ENCODE results near the gene DDR1.

DDR1 gene

GRCh38 chr6:30940361-30940986 is 56.2 kb downstream of the DDR1 start, which contains the start of gene MUCL3:
Gene MUCL3, plus strand, starts transcription at chr6:30940973. Its CDS starts 27 bp downstream, at chr6:30941000.
- no peaks in the 10 kb centered on the region for H3K79me2 ChIP-seq (ENCODE audit: insufficient read depth, low read depth)
- H3K36me3 ChIP-seq (ENCODE audit: insufficient read depth), result no peaks in the 10 kb centered on the region
- H3K27ac ChIP-seq, result no peak within 1 kb of the TSS
- no peak within 1 kb of the TSS for H2AFZ ChIP-seq (ENCODE audit: low read depth)
- H3K4me2 ChIP-seq, result no peak within 1 kb of the TSS
- TF ChIP-seq CTCF (conservative IDR thresholded peaks at IDR 0.05; ENCODE audit: low read depth, low read length), result no peak
- H3K4me3 ChIP-seq (IDR thresholded peaks at IDR 0.05; ENCODE audit: insufficient read depth, low read depth, low read length), result no peak within 1 kb of the TSS
- no peaks in the 10 kb centered on the region for H3K27me3 ChIP-seq (ENCODE audit: insufficient read depth, low read depth)
- H3K4me1 ChIP-seq (ENCODE audit: low read depth, poor library complexity, severe bottlenecking), result no peaks in the 10 kb centered on the region
- H3K9ac ChIP-seq, result no peak within 1 kb of the TSS
- no peaks in the 10 kb centered on the region for H4K20me1 ChIP-seq (ENCODE audit: insufficient read depth)

DNA sequence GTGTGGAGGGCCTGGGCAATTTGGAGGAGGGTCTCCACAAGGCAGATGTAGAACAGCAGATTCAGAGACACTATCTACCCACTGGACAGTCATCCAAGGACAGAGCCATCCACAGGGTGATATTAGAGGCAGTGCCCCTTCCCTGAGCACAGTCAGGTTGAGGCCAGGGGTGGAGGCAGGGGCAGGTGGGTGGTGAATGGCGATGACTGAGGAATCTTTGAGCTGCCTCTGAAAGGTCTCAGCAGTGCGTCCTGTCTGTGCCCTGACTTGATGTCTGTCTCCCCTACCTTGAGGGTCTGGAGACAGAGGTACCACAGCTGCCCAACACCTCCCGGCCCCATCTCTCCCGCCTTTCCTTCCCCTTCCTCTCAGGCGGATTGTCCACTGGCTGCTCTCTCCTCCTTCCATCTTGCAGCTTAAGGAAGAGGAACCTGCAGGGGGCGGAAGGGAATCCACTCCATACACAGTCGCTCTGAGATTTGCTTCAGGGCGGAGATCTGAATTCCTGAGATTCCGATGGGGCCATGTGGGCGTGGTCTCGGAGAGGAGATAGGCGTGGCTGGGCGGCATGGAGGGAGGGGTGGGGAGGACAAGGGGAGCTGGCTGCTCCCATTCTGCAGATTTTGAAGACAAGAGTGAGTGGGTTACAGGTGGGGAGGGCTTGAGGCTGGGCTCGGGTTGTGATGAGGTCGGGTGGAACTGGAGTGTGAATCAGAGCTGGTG is 58.2 kb downstream of the DDR1 start:
- H3K4me2 ChIP-seq, result no peak overlapping the region
- no peaks in the 10 kb centered on the region for H3K79me2 ChIP-seq (ENCODE audit: insufficient read depth, low read depth)
- no peaks in the 10 kb centered on the region for H3K36me3 ChIP-seq (ENCODE audit: insufficient read depth)
- no peak for TF ChIP-seq CTCF (conservative IDR thresholded peaks at IDR 0.05; ENCODE audit: low read depth, low read length)
- no peaks in the 10 kb centered on the region for H3K27me3 ChIP-seq (ENCODE audit: insufficient read depth, low read depth)
- no peak overlapping the region for H3K9ac ChIP-seq
- no peak overlapping the region for H3K4me3 ChIP-seq (IDR thresholded peaks at IDR 0.05; ENCODE audit: insufficient read depth, low read depth, low read length)
- no peak overlapping the region for H2AFZ ChIP-seq (ENCODE audit: low read depth)
- H3K4me1 ChIP-seq (ENCODE audit: low read depth, poor library complexity, severe bottlenecking), result peaks cover 6% of the 10 kb centered on the region
- no peak overlapping the region for H3K27ac ChIP-seq
- no peaks in the 10 kb centered on the region for H4K20me1 ChIP-seq (ENCODE audit: insufficient read depth)

DNA sequence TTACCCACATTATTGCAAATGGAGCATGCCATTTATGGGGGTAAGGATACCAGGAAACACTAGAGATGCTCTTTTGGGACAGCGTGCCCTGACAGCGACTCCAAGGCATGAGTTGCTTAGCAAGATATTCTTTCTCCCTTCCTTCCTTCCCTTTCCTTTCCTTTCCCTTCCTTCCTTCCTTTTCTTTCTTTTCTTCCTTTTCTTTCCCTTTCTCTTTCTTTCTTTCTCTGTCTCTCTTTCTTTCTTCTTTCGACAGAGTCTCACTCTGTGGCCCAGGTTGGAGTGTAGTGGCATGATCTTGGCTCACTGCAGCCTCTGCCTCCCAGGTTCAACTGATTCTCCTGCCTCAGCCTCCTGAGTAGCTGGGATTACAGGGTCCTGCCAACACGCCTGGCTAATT is 59.7 kb downstream of the DDR1 start:
- TF ChIP-seq CTCF (conservative IDR thresholded peaks at IDR 0.05; ENCODE audit: low read depth, low read length), result no peak
- Histone ChIP-seq H4K20me1 (ENCODE audit: insufficient read depth) (no peaks in the 10 kb centered on the region), H3K4me3 (IDR thresholded peaks at IDR 0.05; ENCODE audit: insufficient read depth, low read depth, low read length) (no peak overlapping the region), H3K36me3 (ENCODE audit: insufficient read depth) (no peaks in the 10 kb centered on the region), H2AFZ (ENCODE audit: low read depth) (no peak overlapping the region), H3K9ac (no peak overlapping the region), H3K4me2 (no peak overlapping the region), H3K79me2 (ENCODE audit: insufficient read depth, low read depth) (no peaks in the 10 kb centered on the region), H3K4me1 (ENCODE audit: low read depth, poor library complexity, severe bottlenecking) (peaks cover 6% of the 10 kb centered on the region), H3K27me3 (ENCODE audit: insufficient read depth, low read depth) (no peaks in the 10 kb centered on the region), H3K27ac (no peak overlapping the region)

DNA sequence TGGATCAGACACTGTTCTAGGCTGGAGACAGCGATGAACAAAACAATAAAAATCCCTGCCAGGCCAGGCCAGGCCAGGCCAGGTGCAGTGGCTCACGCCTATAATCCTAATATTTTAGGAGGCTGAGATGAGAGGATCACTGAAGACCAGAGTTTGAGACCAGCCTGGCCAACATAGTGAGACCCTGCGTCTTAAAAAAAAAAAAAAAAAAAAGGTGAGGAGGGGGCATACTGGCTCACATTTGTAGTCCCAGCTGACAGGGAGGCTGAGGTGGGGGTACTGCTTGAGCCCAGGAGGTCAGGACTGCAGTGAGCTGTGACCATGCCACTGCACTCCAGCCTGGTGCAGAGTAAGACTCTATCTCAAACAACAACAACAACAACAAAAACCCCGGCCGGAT is 61.0 kb downstream of the DDR1 start:
- peaks cover 6% of the 10 kb centered on the region for H3K4me1 ChIP-seq (ENCODE audit: low read depth, poor library complexity, severe bottlenecking)
- no peaks in the 10 kb centered on the region for H3K27me3 ChIP-seq (ENCODE audit: insufficient read depth, low read depth)
- TF ChIP-seq CTCF (conservative IDR thresholded peaks at IDR 0.05; ENCODE audit: low read depth, low read length), result no peak
- H3K4me3 ChIP-seq (IDR thresholded peaks at IDR 0.05; ENCODE audit: insufficient read depth, low read depth, low read length), result no peak overlapping the region
- H3K79me2 ChIP-seq (ENCODE audit: insufficient read depth, low read depth), result no peaks in the 10 kb centered on the region
- H3K27ac ChIP-seq, result no peak overlapping the region
- no peak overlapping the region for H3K4me2 ChIP-seq
- no peak overlapping the region for H2AFZ ChIP-seq (ENCODE audit: low read depth)
- H4K20me1 ChIP-seq (ENCODE audit: insufficient read depth), result no peaks in the 10 kb centered on the region
- no peaks in the 10 kb centered on the region for H3K36me3 ChIP-seq (ENCODE audit: insufficient read depth)
- no peak overlapping the region for H3K9ac ChIP-seq
